Measurements from ENCODE around the gene POLR3B. TPM values are rescaled to one million over a fixed set of nuclear protein-coding genes. Genes with fewer than 3 reads are reported as not detected.

The POLR3B gene
- total and polyA plus RNA-seq, 3 experiments from 2014 or later: 5.3 to 14.6 (median 13.4) TPM

DNA sequence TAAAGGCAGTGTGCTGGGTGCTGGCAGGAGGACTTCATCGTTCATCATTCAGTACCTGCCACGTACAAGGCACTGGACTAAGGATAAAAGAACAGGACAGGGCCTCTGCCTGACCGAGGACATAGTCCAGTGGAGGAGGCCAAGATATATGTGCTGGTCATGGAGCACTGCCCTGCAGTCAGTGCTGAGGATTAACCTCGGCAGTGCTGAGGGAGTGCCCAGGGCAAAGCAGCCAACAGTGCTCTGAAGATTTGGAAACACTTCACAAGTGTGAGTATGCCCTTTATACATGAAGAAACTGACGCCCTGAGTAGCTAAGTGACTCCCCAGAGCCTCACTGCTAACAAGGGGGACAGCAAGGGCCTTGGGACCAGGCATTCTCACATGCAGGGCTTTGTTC lies 153.8 kb downstream of the POLR3B start:
- no peaks in the 10 kb centered on the region for H3K27me3 ChIP-seq (ENCODE audit: insufficient read depth, low read length, poor library complexity, severe bottlenecking)
- peaks cover 0 to 2% (median 0%) of the 10 kb centered on the region in 3 donors for H3K4me1 Mint-ChIP-seq
- H3K9me3 Mint-ChIP-seq: no peaks in the 10 kb centered on the region
- peaks cover 0 to 33% (median 12%) of the 10 kb centered on the region in 3 donors for H3K36me3 Mint-ChIP-seq
- no peaks in the 10 kb centered on the region for H3K4me1 ChIP-seq (ENCODE audit: insufficient read depth, low read length)
- CTCF ChIA-PET: no interaction called here
- H3K27ac ChIP-seq (ENCODE audit: low read depth, low read length): no peak overlapping the region
- no peak overlapping the region for H3K4me3 Mint-ChIP-seq
- no peaks in the 10 kb centered on the region for H3K36me3 ChIP-seq (ENCODE audit: insufficient read depth, low read length)
- H3K27ac Mint-ChIP-seq: peak overlapping the region in 1 of 8 donors; percentile 55
- POLR2A ChIA-PET: interaction anchor here (0.6 kb wide), 1 partner anchor 17 kb away, joined by 4 read pairs; no protein-coding TSS in a partner anchor
- no peaks in the 10 kb centered on the region for H3K27me3 Mint-ChIP-seq
- H3K4me3 ChIP-seq (ENCODE audit: low read length): no peak overlapping the region
- no peak for DNase-seq
- H3K9me3 ChIP-seq (ENCODE audit: low read length): no peaks in the 10 kb centered on the region

DNA sequence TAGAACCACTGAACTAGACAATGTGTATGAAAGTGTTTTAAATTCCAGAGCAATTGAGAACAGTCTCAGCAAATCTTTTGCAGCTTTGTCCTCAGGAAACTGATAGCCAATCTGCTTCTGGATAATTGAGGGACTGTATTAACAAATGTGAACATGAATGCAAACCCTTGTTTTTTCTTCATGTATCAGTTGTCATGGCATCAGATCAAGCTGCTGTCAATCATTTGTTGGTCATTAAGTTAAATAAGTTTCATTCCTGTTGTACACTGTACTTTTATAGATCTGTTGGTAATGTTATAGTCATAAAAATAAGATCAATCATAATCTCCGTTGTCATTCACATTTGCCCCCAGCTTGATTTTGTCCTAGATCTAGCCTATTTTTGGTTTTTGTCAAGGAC lies 159.8 kb downstream of the POLR3B start:
- Histone ChIP-seq H3K9me3 (ENCODE audit: low read length) (no peaks in the 10 kb centered on the region), H3K4me1 (ENCODE audit: insufficient read depth, low read length) (no peaks in the 10 kb centered on the region), H3K27ac (ENCODE audit: low read depth, low read length) (no peak overlapping the region), H3K36me3 (ENCODE audit: insufficient read depth, low read length) (no peaks in the 10 kb centered on the region), H3K27me3 (ENCODE audit: insufficient read depth, low read length, poor library complexity, severe bottlenecking) (no peaks in the 10 kb centered on the region), H3K4me3 (ENCODE audit: low read length) (no peak overlapping the region)
- Mint-ChIP-seq H3K27ac (no peak overlapping the region), H3K27me3 (peaks cover 7 to 17% of the 10 kb centered on the region in 2 donors), H3K4me1 (peaks cover 0 to 2% (median 0%) of the 10 kb centered on the region in 3 donors), H3K9me3 (no peaks in the 10 kb centered on the region), H3K4me3 (no peak overlapping the region), H3K36me3 (no peaks in the 10 kb centered on the region)
- ChIA-PET CTCF (no interaction called here), POLR2A (no interaction called here)
- DNase-seq: no peak

DNA sequence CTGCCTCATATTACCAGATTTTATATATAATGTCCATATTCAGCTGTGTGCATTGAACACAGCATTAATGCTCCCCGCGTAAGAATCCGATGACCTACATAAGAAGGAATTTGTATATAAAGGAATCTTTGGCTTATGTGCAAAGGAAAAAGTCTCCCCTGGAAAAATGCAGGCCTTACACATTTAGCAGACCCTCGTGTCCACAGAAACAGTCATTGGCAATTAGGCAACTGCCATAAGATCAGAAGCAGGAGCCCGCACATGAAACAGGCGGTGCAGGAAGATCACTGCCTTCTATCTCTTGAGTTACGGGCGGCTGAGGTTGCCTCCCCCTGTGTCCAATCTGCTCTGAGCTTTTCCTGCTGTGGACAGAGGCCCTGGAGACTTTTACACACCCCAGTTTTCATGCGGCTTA lies 162.1 kb downstream of the POLR3B start:
- ChIA-PET CTCF (no interaction called here), POLR2A (no interaction called here)
- H3K27ac Mint-ChIP-seq: no peak overlapping the region
- no peaks in the 10 kb centered on the region for H3K36me3 Mint-ChIP-seq
- no peak for DNase-seq
- H3K4me3 Mint-ChIP-seq: no peak overlapping the region
- Histone ChIP-seq H3K27ac (ENCODE audit: low read depth, low read length) (no peak overlapping the region), H3K36me3 (ENCODE audit: insufficient read depth, low read length) (no peaks in the 10 kb centered on the region), H3K27me3 (ENCODE audit: insufficient read depth, low read length, poor library complexity, severe bottlenecking) (no peaks in the 10 kb centered on the region), H3K4me3 (ENCODE audit: low read length) (no peak overlapping the region), H3K4me1 (ENCODE audit: insufficient read depth, low read length) (no peaks in the 10 kb centered on the region), H3K9me3 (ENCODE audit: low read length) (no peaks in the 10 kb centered on the region)
- no peaks in the 10 kb centered on the region for H3K9me3 Mint-ChIP-seq
- no peaks in the 10 kb centered on the region for H3K4me1 Mint-ChIP-seq
- peaks cover 7 to 20% of the 10 kb centered on the region in 2 donors for H3K27me3 Mint-ChIP-seq

DNA sequence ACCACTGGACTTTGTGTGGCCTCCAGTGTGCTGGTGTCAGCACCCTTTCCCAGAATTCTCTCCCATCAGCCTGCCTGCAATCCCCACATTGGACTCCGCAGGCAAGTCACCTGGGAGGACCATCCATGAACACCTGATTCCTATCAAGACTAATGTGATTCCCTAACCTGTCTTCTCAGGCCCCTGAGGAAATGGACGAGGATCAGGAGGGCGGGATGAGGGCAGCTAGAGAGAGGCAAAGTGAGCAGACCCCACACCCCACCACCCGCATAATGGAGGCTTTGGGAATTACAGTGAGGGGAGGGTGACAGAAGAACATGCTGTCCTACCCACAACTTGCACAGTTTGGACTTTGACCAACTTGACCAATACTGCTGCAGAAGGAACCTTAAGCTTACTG lies 164.4 kb downstream of the POLR3B start:
- CTCF ChIA-PET: no interaction called here
- no peaks in the 10 kb centered on the region for H3K4me1 Mint-ChIP-seq

GRCh38 chr12:106522708-106523107 lies 165.2 kb downstream of the POLR3B start:
- Histone ChIP-seq H3K4me3 (ENCODE audit: low read length) (no peak overlapping the region), H3K9me3 (ENCODE audit: low read length) (no peaks in the 10 kb centered on the region), H3K4me1 (ENCODE audit: insufficient read depth, low read length) (no peaks in the 10 kb centered on the region), H3K36me3 (ENCODE audit: insufficient read depth, low read length) (no peaks in the 10 kb centered on the region), H3K27ac (ENCODE audit: low read depth, low read length) (no peak overlapping the region), H3K27me3 (ENCODE audit: insufficient read depth, low read length, poor library complexity, severe bottlenecking) (no peaks in the 10 kb centered on the region)
- Mint-ChIP-seq H3K36me3 (no peaks in the 10 kb centered on the region), H3K27ac (no peak overlapping the region), H3K4me1 (no peaks in the 10 kb centered on the region), H3K9me3 (no peaks in the 10 kb centered on the region), H3K27me3 (peaks cover 7 to 31% of the 10 kb centered on the region in 2 donors), H3K4me3 (no peak overlapping the region)
- DNase-seq: no peak
- ChIA-PET POLR2A (no interaction called here), CTCF (no interaction called here)

More for the DNA sequence above, 164.4 kb downstream of the POLR3B start:
- no peaks in the 10 kb centered on the region for H3K36me3 ChIP-seq (ENCODE audit: insufficient read depth, low read length)
- H3K27ac ChIP-seq (ENCODE audit: low read depth, low read length): no peak overlapping the region
- H3K27me3 Mint-ChIP-seq: peaks cover 7 to 28% of the 10 kb centered on the region in 2 donors
- H3K27me3 ChIP-seq (ENCODE audit: insufficient read depth, low read length, poor library complexity, severe bottlenecking): no peaks in the 10 kb centered on the region
- H3K27ac Mint-ChIP-seq: no peak overlapping the region
- H3K4me3 Mint-ChIP-seq: no peak overlapping the region
- H3K4me1 ChIP-seq (ENCODE audit: insufficient read depth, low read length): no peaks in the 10 kb centered on the region
- no peaks in the 10 kb centered on the region for H3K9me3 ChIP-seq (ENCODE audit: low read length)
- POLR2A ChIA-PET: no interaction called here
- no peaks in the 10 kb centered on the region for H3K9me3 Mint-ChIP-seq
- DNase-seq: no peak
- no peak overlapping the region for H3K4me3 ChIP-seq (ENCODE audit: low read length)
- no peaks in the 10 kb centered on the region for H3K36me3 Mint-ChIP-seq

GRCh38 chr12:106527356-106527755 lies 169.8 kb downstream of the POLR3B start:
- no peaks in the 10 kb centered on the region for H3K36me3 Mint-ChIP-seq
- ChIA-PET CTCF (no interaction called here), POLR2A (no interaction called here)
- H3K27ac ChIP-seq (ENCODE audit: low read depth, low read length): no peak overlapping the region
- H3K27me3 Mint-ChIP-seq: peaks cover 6 to 20% of the 10 kb centered on the region in 2 donors
- no peaks in the 10 kb centered on the region for H3K36me3 ChIP-seq (ENCODE audit: insufficient read depth, low read length)
- H3K4me3 ChIP-seq (ENCODE audit: low read length): no peak overlapping the region
- H3K4me3 Mint-ChIP-seq: no peak overlapping the region
- H3K4me1 ChIP-seq (ENCODE audit: insufficient read depth, low read length): no peaks in the 10 kb centered on the region
- no peaks in the 10 kb centered on the region for H3K9me3 ChIP-seq (ENCODE audit: low read length)
- no peaks in the 10 kb centered on the region for H3K4me1 Mint-ChIP-seq
- peaks cover 0 to 7% (median 0%) of the 10 kb centered on the region in 5 donors for H3K9me3 Mint-ChIP-seq
- H3K27me3 ChIP-seq (ENCODE audit: insufficient read depth, low read length, poor library complexity, severe bottlenecking): no peaks in the 10 kb centered on the region
- no peak for DNase-seq
- no peak overlapping the region for H3K27ac Mint-ChIP-seq

- no peaks in the 10 kb centered on the region for H3K4me1 ChIP-seq (ENCODE audit: insufficient read depth, low read length)
- CTCF ChIA-PET: no interaction called here
- POLR2A ChIA-PET: no interaction called here
These were observed 183.7 kb downstream of the POLR3B start for GRCh38 chr12:106541201-106541600.

DNA sequence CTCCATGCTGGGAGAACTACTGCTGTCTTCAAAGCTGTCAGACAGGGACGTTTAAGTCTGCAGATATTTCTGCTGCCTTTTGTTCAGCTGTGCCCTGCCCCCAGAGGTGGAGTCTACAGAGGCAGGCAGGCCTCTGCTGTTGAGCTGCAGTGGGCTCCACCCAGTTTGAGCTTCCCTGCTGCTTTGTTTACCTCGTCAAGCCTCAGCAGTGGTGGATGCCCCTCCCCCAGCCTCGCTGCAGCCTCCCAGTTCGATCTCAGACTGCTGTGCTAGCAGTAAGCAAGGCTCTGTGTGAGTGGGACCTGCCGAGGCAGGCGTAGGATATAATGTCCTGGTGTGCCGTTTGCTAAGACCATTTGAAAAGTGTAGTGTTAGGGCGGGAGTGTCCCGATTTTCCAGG lies 193.9 kb downstream of the POLR3B start:
- no peaks in the 10 kb centered on the region for H3K27me3 ChIP-seq (ENCODE audit: insufficient read depth, low read length, poor library complexity, severe bottlenecking)
- ChIA-PET POLR2A (no interaction called here), CTCF (interaction anchor here (0.9 kb wide), 1 partner anchor 20 kb away, joined by 3 read pairs; no protein-coding TSS in a partner anchor)
- Mint-ChIP-seq H3K36me3 (peaks cover 0 to 7% (median 0%) of the 10 kb centered on the region in 3 donors), H3K9me3 (peaks cover 4 to 22% (median 10%) of the 10 kb centered on the region in 5 donors), H3K27ac (no peak overlapping the region), H3K4me1 (no peaks in the 10 kb centered on the region), H3K27me3 (peaks cover 21 to 41% of the 10 kb centered on the region in 2 donors), H3K4me3 (no peak overlapping the region)
- H3K36me3 ChIP-seq (ENCODE audit: insufficient read depth, low read length): no peaks in the 10 kb centered on the region
- DNase-seq: no peak
- H3K9me3 ChIP-seq (ENCODE audit: low read length): no peaks in the 10 kb centered on the region
- no peaks in the 10 kb centered on the region for H3K4me1 ChIP-seq (ENCODE audit: insufficient read depth, low read length)
- H3K27ac ChIP-seq (ENCODE audit: low read depth, low read length): no peak overlapping the region
- H3K4me3 ChIP-seq (ENCODE audit: low read length): no peak overlapping the region

More at GRCh38 chr12:106541201-106541600, 183.7 kb downstream of the POLR3B start:
- Histone ChIP-seq H3K27ac (ENCODE audit: low read depth, low read length) (no peak overlapping the region), H3K27me3 (ENCODE audit: insufficient read depth, low read length, poor library complexity, severe bottlenecking) (no peaks in the 10 kb centered on the region), H3K4me3 (ENCODE audit: low read length) (no peak overlapping the region), H3K9me3 (ENCODE audit: low read length) (no peaks in the 10 kb centered on the region), H3K36me3 (ENCODE audit: insufficient read depth, low read length) (no peaks in the 10 kb centered on the region)
- Mint-ChIP-seq H3K9me3 (peaks cover 13 to 22% (median 19%) of the 10 kb centered on the region in 5 donors), H3K4me1 (no peaks in the 10 kb centered on the region), H3K36me3 (peaks cover 0 to 20% (median 2%) of the 10 kb centered on the region in 3 donors), H3K4me3 (no peak overlapping the region), H3K27ac (no peak overlapping the region), H3K27me3 (peaks cover 1 to 2% of the 10 kb centered on the region in 2 donors)
- DNase-seq: no peak
